Psoas muscle (tissue), 8 donors: Measurements from ENCODE around the gene SCAMP5. TPM values are rescaled to one million over a fixed set of nuclear protein-coding genes. Genes with fewer than 3 reads are reported as not detected.

Experiments used
- ATAC-seq, 4 donors: fragments of 200-7000 bp; cut with Tn5 transposase; one replicate each; pipeline ENCODE4 v1.9.1; 2020; ENCODE audit warnings: moderate library complexity in 3 of 4, mild to moderate bottlenecking in 2 of 4
- DNase-seq, 2 donors: peaks; one replicate each; pipeline ENCODE4 v3.0.0-alpha.2; 2020
- H3K27ac ChIP-seq: fragments of 200-600 bp; one replicate; pipeline ENCODE4 v1.8.0; 2022
- H3K27me3 ChIP-seq, 3 donors: fragments of 200-600 bp in 1 of 3; one replicate each; pipeline versions ENCODE4 v1.6.1 to v1.8.0; 2013 to 2022; ENCODE audit warnings: low read length in 2 of 3, mild to moderate bottlenecking in 2 of 3, moderate library complexity in 1 of 3; ENCODE audit not compliant: insufficient read depth in 3 of 3
- H3K36me3 ChIP-seq, 2 donors: fragments of 200-600 bp in 1 of 2; one replicate each; pipeline versions ENCODE4 v1.6.1 to v1.8.0; 2013 to 2022; ENCODE audit warnings: low read depth in 1 of 2, mild to moderate bottlenecking in 1 of 2, moderate library complexity in 1 of 2; ENCODE audit not compliant: insufficient read depth in 1 of 2
- H3K4me1 ChIP-seq: fragments of 200-600 bp; one replicate; pipeline ENCODE4 v1.8.0; 2022
- H3K4me3 ChIP-seq: fragments of 200-600 bp; one replicate; pipeline ENCODE4 v1.8.0; 2022; ENCODE audit warnings: mild to moderate bottlenecking
- H3K9me3 ChIP-seq: fragments of 200-600 bp; one replicate; pipeline ENCODE4 v1.8.0; 2022
- CTCF ChIP-seq: fragments of 200-600 bp; IDR thresholded peaks from one replicate; pipeline ENCODE4 v1.8.0; 2022; ENCODE audit warnings: antibody characterized with exemption
- WGBS, 3 donors: extraction: QIAGEN DNeasy Blood & Tissue Kit; methylation state at CpG; one replicate each; pipeline versions ENCODE4 v1.1.6 to v1.1.7; 2013; 5-methylcytosine and 5-hydroxymethylcytosine counted together
- intact Hi-C, 2 donors: fragments of 100-400 bp; cut with DNase I; formaldehyde crosslinking; loops; one replicate each; pipeline versions ENCODE4 v1.11.0 to v1.14.2; 2022
- polyA plus RNA-seq, 3 donors: library from polyadenylated mRNA; stranded (reverse); fragments of 200-250 nt; gene quantifications; one replicate each; pipeline ENCODE4 v1.2.3, GENCODE V29; 2013
- total RNA-seq, 4 donors: library from RNA; stranded (reverse); fragmentation: NEBNext Ultra II Directional in 2 of 4; extraction: Animal tissue kit (Norgen Biotek cat#: 25700) in 2 of 4; gene quantifications; one replicate each; pipeline versions ENCODE4 v1.2.1 to v1.2.4, GENCODE V29; 2021 to 2023
- donor health status: healthy with polysubstance abuse.
- donor health status: DM: no; HTN: no; CAD: no; lungs with moderate emphysema.
- donor health status: Bipolar disorder and iron deficiency.
- donor health status: healthy.
- donor health status: DM: yes; HTN: yes; CAD: no.
- donor health status: DM: no; HTN: no; CAD: no.
- donor health status: DM: no; HTN: no; CAD: no.
- donor health status: DM: yes; HTN: yes; CAD: no.

Gene SCAMP5
- total and polyA plus RNA-seq, 7 donors = 0.03 to 6.3 (median 0.60) TPM; not detected in 1

- Histone ChIP-seq H3K27ac (peak overlapping the region; percentile 86), H3K36me3 (peaks cover 0 to 12% of the 10 kb centered on the region in 2 donors), H3K4me1 (peaks cover 13% of the 10 kb centered on the region), H3K4me3 (peak overlapping the region; percentile 77), H3K27me3 (no peaks in the 10 kb centered on the region), H3K9me3 (no peaks in the 10 kb centered on the region)
- intact Hi-C loops = loop anchor here in 1 of 2 donors (10.0 kb wide), 1 partner anchor 281 kb away; no protein-coding TSS in a partner anchor
- 9% methylated on average over 12 of the region's 12 CpGs for WGBS, 3 donors
- no peak for DNase-seq
- peak; percentile 54 to 78 (median 64) for ATAC-seq
- TF ChIP-seq CTCF = no peak
Measured at GRCh38 chr15:75023872-75024636, 28.7 kb downstream of the SCAMP5 start.

- WGBS, 3 donors = 64 to 69% (median 66%) methylated on average over 3 of the region's 3 CpGs
- no peaks in the 10 kb centered on the region for H3K27me3 ChIP-seq
- intact Hi-C loops = loop anchor here in 1 of 2 donors (10.0 kb wide), 1 partner anchor 280 kb away; no protein-coding TSS in a partner anchor
- TF ChIP-seq CTCF = no peak
- no peak overlapping the region for H3K27ac ChIP-seq
- peaks cover 21% of the 10 kb centered on the region for H3K4me1 ChIP-seq
- no peak for DNase-seq
- H3K9me3 ChIP-seq = no peaks in the 10 kb centered on the region
- H3K36me3 ChIP-seq = peaks cover 0 to 12% of the 10 kb centered on the region in 2 donors
- no peak for ATAC-seq
- H3K4me3 ChIP-seq = no peak overlapping the region
Measured at GRCh38 chr15:75025107-75025506, 29.7 kb downstream of the SCAMP5 start.

GRCh38 chr15:75025548-75026260, 30.3 kb downstream of the SCAMP5 start:
- WGBS, 3 donors = 92 to 96% (median 93%) methylated on average over 5 of the region's 5 CpGs
- Histone ChIP-seq H3K4me3 (no peak overlapping the region), H3K27ac (no peak overlapping the region), H3K4me1 (peaks cover 26% of the 10 kb centered on the region), H3K27me3 (no peaks in the 10 kb centered on the region), H3K36me3 (peaks cover 0 to 12% of the 10 kb centered on the region in 2 donors), H3K9me3 (no peaks in the 10 kb centered on the region)
- no peak for ATAC-seq
- TF ChIP-seq CTCF = no peak
- intact Hi-C loops = loop anchor here in 1 of 2 donors (10.0 kb wide), 1 partner anchor 279 kb away; no protein-coding TSS in a partner anchor
- DNase-seq = no peak

- Histone ChIP-seq H3K4me1 (peaks cover 26% of the 10 kb centered on the region), H3K9me3 (no peaks in the 10 kb centered on the region), H3K27me3 (no peaks in the 10 kb centered on the region), H3K36me3 (peaks cover 0 to 12% of the 10 kb centered on the region in 2 donors), H3K4me3 (no peak overlapping the region), H3K27ac (no peak overlapping the region)
- no peak for DNase-seq
- TF ChIP-seq CTCF = no peak
- no peak for ATAC-seq
- WGBS, 3 donors = 88 to 89% (median 89%) methylated on average over 7 of the region's 7 CpGs
- intact Hi-C loops = loop anchor here in 1 of 2 donors (10.0 kb wide), 1 partner anchor 277 kb away; no protein-coding TSS in a partner anchor
Measured at GRCh38 chr15:75027551-75027950, 32.2 kb downstream of the SCAMP5 start.
